Endothelial cell (in vitro differentiated cells): ENCODE data around the gene RANBP10. TPM values are rescaled to one million over a fixed set of nuclear protein-coding genes. Genes with fewer than 3 reads are reported as not detected.

Source experiments
- DNase-seq: peaks from one replicate; pipeline ENCODE4 v3.0.0; 2021; ENCODE audit warnings: low spot score
- H3K27ac Mint-ChIP-seq: one replicate; pipeline ENCODE4 v1.8.0; 2021; ENCODE audit warnings: mixed read lengths, inconsistent platforms; ENCODE audit not compliant: unreplicated experiment
- H3K27me3 Mint-ChIP-seq: one replicate; pipeline ENCODE4 v1.8.0; 2021; ENCODE audit warnings: mild to moderate bottlenecking, moderate library complexity, mixed read lengths, inconsistent platforms; ENCODE audit not compliant: unreplicated experiment
- H3K36me3 Mint-ChIP-seq: one replicate; pipeline ENCODE4 v1.8.0; 2021; ENCODE audit warnings: mild to moderate bottlenecking, low read depth, mixed read lengths, inconsistent platforms; ENCODE audit not compliant: unreplicated experiment
- H3K4me1 Mint-ChIP-seq: one replicate; pipeline ENCODE4 v1.8.0; 2021; ENCODE audit warnings: mild to moderate bottlenecking, mixed read lengths, inconsistent platforms; ENCODE audit not compliant: unreplicated experiment
- H3K4me3 Mint-ChIP-seq: one replicate; pipeline ENCODE4 v1.8.0; 2021; ENCODE audit warnings: mild to moderate bottlenecking, mixed read lengths, inconsistent platforms; ENCODE audit not compliant: unreplicated experiment
- H3K9me3 Mint-ChIP-seq: one replicate; pipeline ENCODE4 v1.8.0; 2021; ENCODE audit warnings: mixed read lengths, inconsistent platforms; ENCODE audit not compliant: unreplicated experiment
- CTCF ChIP-seq: fragments of 200-600 bp; sonication (generic); IDR thresholded peaks from one replicate; pipeline ENCODE4 v1.5.0; 2021; ENCODE audit warnings: antibody characterized with exemption; ENCODE audit not compliant: unreplicated experiment
- total RNA-seq: library from RNA; stranded (reverse); fragmentation: NEBNext Ultra II Directional; extraction: Animal tissue kit (Norgen Biotek cat#: 25700); gene quantifications from one replicate; pipeline ENCODE4 v1.2.1, GENCODE V29; 2021; ENCODE audit not compliant: unreplicated experiment

Gene RANBP10
- total RNA-seq, 1 donor from 2014 or later: 19.5 TPM

- no peak for TF ChIP-seq CTCF
- Mint-ChIP-seq H3K27me3 (peaks cover 10% of the 10 kb centered on the region), H3K4me1 (peaks cover 30% of the 10 kb centered on the region), H3K9me3 (no peaks in the 10 kb centered on the region), H3K4me3 (peak overlapping the region; percentile 53), H3K27ac (peak overlapping the region; percentile 87), H3K36me3 (peaks cover 4% of the 10 kb centered on the region)
- DNase-seq: peak; percentile 43
Observed at GRCh38 chr16:67673712-67674580, 132.4 kb downstream of the RANBP10 start.

Other genes with a start within 250 kb of the RANBP10 start
- 40.1 TPM for gene CTCF, start 244.0 kb downstream of the RANBP10 start, total RNA-seq
- 3.6 TPM for gene CARMIL2, start 161.4 kb downstream of the RANBP10 start, total RNA-seq
- 27.1 TPM for gene ACD, start 146.3 kb downstream of the RANBP10 start, total RNA-seq
- gene PARD6A, start 145.6 kb downstream of the RANBP10 start, total RNA-seq: 1.2 TPM
- gene ENKD1, start 139.8 kb downstream of the RANBP10 start, total RNA-seq: 9.9 TPM
- gene C16orf86, start 139.7 kb downstream of the RANBP10 start, total RNA-seq: 1.8 TPM
- 44.2 TPM for gene GFOD2, start 87.2 kb downstream of the RANBP10 start, total RNA-seq
- 2.8 TPM for gene TSNAXIP1, start 329 bp upstream of the RANBP10 start, total RNA-seq
- gene THAP11, start 35.8 kb upstream of the RANBP10 start, total RNA-seq: 29.6 TPM
- 217 TPM for gene NUTF2, start 40.4 kb upstream of the RANBP10 start, total RNA-seq
- gene CENPT, start 41.1 kb upstream of the RANBP10 start, total RNA-seq: 82.9 TPM
- gene EDC4, start 66.5 kb upstream of the RANBP10 start, total RNA-seq: 83.0 TPM
- 0.56 TPM for gene NRN1L, start 78.3 kb upstream of the RANBP10 start, total RNA-seq
- gene PSKH1, start 86.7 kb upstream of the RANBP10 start, total RNA-seq: 47.5 TPM
- gene CTRL, start 125.3 kb upstream of the RANBP10 start, total RNA-seq: 0.56 TPM
- gene PSMB10, start 130.3 kb upstream of the RANBP10 start, total RNA-seq: 15.3 TPM
- gene LCAT, start 137.6 kb upstream of the RANBP10 start, total RNA-seq: 17.0 TPM
- 44.2 TPM for gene SLC12A4, start 162.1 kb upstream of the RANBP10 start, total RNA-seq
- not detected for gene DPEP3, start 173.9 kb upstream of the RANBP10 start, total RNA-seq
- gene DPEP2, start 192.9 kb upstream of the RANBP10 start, total RNA-seq: 1.0 TPM
- gene DPEP2NB, start 209.4 kb upstream of the RANBP10 start, total RNA-seq: not detected
- 10.3 TPM for gene DDX28, start 216.7 kb upstream of the RANBP10 start, total RNA-seq
- gene DUS2, start 216.7 kb upstream of the RANBP10 start, total RNA-seq: 16.4 TPM